Measurements from ENCODE around the gene NOP58.
"Not testable (repeated sequence)": the region's sequence is repeated elsewhere in the genome, so short reads cannot be mapped to it uniquely, and the experiment has no call there.

Gene NOP58

GRCh38 chr2:202299712-202300111, 34.1 kb downstream of the NOP58 start:
- DNase-seq (ENCODE audit: low read depth in 2 of 2) = no peak

- DNase-seq (ENCODE audit: low read depth in 2 of 2) = no peak
Measured at GRCh38 chr2:202306034-202306433, 40.5 kb downstream of the NOP58 start.

- no peak for DNase-seq (ENCODE audit: low read depth in 2 of 2)
Measured at GRCh38 chr2:202307690-202308089, 42.1 kb downstream of the NOP58 start.

GRCh38 chr2:202311823-202312388, 46.3 kb downstream of the NOP58 start:
- no peak for DNase-seq (ENCODE audit: low read depth in 2 of 2)

DNA sequence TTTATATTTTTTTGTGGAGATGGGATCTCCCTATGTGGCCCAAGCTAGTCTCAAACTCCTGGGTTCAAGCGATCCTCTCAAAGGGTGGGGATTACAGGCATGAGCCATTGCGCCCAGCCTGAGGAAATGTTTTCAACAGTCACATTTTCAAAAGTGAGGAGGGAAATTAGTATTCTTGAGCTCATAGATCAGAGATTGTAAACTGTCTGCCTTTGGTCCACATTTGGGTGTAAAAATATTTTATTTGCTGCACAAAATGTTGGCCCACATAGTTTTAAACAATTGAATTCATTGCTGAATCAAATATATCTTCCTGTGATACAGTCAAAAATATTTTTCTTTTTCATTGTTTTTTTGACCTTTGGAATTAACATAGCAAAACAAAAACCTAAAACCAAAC, 48.6 kb downstream of the NOP58 start:
- DNase-seq (ENCODE audit: low read depth in 2 of 2) = no peak

DNA sequence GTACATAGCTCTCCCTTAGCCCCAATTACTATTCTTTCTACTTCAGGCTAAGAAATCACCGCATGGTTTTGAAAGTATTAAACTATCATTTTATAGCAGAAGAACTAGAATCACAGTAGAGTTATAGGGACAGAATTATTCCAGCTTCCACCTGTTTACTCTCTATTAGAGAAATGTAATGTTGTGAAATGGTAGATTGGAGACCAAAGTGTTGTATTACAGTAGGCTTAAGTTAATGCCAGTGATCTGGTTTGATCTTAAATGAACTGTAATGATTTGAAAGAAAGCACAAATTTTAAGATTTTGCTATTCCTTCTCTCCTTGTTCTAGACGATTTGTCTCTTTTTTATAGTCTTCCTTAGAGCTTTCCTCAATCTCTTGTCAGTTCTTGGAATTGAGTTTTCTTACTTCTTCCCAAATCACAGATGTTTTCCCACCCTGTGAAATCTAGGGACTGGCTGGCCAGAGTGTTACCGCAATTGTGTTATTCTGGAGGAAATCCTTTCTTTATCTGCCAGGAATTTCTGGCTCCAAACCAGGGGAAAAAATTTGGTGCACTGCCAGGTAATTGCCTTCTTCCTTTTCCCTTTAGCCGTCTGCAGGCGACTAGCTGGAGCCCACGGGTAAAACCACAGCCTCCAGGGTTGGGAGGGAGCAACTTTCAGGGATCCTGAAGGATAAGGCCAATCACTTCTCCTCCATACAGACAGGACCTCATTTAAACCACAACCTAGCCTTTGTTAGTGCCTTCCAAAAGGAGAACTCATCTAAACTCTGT, 51.7 kb downstream of the NOP58 start:
- no peak for DNase-seq (ENCODE audit: low read depth in 2 of 2)

GRCh38 chr2:202320362-202320761, 54.8 kb downstream of the NOP58 start:
- DNase-seq (ENCODE audit: low read depth in 2 of 2) = not testable (repeated sequence)

- no peak for DNase-seq (ENCODE audit: low read depth in 2 of 2)
Measured at GRCh38 chr2:202322435-202322834, 56.9 kb downstream of the NOP58 start.

DNA sequence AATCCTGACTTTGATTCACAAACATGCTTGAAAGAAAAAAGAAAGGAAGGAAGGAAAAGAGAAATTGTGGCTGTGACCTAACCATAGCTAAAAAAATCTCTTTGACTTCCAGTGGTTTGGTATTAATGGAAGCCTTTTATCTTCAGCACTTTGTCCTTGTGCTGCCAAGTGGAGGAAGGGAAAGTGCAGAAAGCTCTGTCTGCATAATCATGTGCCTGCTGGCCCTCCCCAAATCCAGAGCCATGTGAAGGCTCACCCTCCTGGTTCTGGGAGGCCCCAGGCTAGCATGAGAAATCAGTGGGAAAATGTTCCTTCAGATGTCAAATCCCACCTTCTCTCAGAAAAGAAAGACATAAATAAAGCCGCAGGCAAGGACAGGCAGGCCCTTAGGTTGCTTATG, 62.3 kb downstream of the NOP58 start:
- DNase-seq (ENCODE audit: low read depth in 2 of 2) = no peak

DNA sequence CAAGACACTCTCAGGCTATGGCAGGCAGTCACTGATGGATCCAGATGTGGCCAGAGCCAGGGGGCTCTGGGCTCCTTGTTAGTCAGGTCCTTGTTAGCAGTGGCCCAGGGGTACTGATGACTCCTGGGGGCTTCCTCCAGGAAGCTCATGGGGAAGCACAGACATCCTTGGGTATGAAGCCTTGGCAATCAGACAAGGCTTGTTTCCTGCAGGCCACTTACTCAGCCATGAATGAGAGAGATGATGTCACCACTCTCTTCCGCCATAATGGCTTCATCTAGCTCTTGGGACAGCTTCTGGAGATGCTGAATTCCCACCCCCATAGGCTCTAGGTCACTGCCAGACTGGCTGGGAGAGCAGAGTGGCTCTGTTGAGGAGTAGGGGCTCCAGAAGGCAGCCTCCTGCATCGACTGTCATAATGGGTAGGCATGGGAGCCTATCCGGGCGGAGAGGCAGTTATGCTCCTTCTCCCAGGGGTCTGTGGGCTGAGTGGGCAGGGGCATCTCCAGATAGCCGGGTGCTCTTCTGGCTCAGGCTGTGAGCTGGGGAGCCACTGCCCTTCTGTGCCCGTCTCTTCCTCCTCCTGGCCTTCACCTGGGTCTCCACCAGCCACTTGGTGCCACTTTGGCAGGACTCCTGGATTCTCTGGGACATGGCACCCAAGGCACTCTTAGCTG, 70.4 kb downstream of the NOP58 start:
- no peak for DNase-seq (ENCODE audit: low read depth in 2 of 2)

DNA sequence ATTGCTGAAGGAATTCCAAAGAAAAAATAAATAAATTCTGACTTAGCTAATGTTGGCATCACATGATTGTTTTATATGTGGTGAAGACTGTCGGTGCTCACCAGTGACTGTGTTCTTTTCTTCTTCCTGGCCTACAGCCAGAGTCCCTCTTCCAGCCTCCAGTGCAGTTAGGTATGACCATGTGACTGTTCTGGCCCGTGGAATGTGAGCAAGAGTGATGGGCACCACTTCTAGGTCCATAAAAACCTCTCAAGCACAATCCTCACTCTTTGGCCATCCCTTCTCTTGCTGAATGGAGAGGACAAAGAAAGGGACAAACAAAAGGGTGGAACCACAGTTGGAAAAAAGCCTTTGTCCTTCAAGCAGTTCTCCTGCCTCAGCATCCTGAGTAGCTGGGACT, 71.6 kb downstream of the NOP58 start:
- DNase-seq (ENCODE audit: low read depth in 2 of 2) = no peak

DNA sequence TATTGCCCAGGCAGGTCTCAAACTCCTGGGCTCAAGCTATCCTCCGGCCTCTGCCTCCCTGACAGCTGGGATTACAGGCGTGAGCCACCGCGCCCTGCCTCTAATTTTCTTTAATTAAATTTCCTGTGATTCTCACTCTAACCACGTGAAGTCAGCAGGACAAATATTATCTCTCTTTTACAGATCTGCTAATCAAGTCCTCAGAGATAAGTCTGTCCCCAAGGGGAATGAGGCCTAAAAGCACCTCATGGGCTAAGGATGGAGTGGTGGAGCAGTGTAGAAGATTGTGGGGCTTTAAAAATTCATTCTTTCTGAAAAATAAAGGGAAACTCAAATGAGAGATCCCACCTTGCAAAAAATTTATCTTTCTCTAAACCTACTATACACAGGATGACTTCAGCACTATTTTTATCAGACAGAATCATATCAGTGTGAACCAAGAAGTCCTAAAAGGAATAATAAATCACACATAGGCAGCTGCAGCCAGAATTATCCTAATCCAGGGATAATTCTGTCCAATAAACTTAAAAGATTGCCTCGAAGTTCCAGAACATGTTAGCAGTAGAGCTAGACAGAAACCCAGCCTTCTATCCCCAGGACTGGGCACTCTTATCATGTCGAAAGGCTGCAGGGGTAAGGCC, 72.3 kb downstream of the NOP58 start:
- no peak for DNase-seq (ENCODE audit: low read depth in 2 of 2)

DNA sequence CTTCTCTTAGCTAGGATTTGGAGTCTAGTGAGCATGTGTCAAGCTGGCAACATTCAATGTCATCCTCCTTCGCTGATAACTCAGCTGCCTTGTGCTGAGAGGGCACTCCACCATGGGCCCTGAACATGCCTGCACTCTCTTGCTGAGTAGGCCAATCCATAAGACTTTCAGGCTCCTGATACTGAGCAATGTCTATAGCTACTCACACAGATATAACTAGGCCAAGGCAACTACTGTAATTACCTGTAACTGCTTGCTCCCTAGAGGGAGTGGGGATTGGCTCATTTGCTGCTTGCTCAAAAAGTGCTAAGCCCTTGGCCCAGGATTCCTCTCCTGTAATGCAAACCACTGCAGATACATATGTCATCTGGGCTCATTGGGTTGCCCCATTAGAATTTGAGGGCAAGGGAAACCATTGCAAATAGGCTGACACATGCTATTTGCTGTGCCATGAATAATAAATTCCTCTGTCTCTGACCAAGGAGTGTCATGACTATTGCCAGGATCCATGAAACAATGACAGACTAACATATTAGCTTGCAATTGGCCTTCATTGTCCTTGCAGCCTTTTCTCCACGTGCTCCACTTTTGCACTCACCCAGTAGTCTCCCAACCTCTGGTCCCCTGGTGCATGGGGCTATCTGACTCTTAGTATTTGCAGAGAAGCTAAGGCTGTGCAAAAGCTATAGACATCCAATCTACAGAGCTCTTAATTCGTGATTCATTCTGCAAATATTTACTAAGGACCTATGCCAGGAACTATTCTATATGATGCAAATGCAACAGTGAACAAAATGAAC, 73.7 kb downstream of the NOP58 start:
- DNase-seq (ENCODE audit: low read depth in 2 of 2) = no peak

DNA sequence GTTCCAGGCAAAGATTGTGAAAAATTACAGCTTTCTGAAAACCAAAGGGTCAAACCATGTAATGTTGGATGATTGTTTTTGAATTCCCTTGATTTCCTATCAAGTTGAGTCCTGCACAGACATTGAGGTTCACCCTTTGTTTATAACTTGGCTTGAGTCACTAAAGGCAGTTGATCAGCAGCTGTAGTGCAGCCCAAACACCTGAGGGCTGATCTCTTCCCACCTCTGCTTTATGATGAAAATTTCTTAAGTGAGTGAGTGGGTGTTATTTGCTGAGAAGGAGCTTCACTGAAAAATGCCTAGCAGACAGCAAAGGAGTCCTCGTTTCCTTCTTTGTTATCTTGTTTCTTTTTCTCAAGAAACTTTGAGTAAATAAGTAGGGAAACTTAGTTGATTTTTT, 78.6 kb downstream of the NOP58 start:
- no peak for DNase-seq (ENCODE audit: low read depth in 2 of 2)

- DNase-seq (ENCODE audit: low read depth in 2 of 2) = no peak
Measured at GRCh38 chr2:202346180-202346579, 80.6 kb downstream of the NOP58 start.

Data from stimulated activated CD8-positive, alpha-beta memory T cell treated with anti-CD3 and anti-CD28 coated beads, Interleukin-15, amount 100 ng/mL, for 4 hours (primary cell).